Measurements from ENCODE around the gene VTA1. TPM values are rescaled to one million over a fixed set of nuclear protein-coding genes. Genes with fewer than 3 reads are reported as not detected.

VTA1 gene
- total and polyA plus RNA-seq, 4 donors, result 17.3 to 33.2 (median 28.3) TPM

DNA sequence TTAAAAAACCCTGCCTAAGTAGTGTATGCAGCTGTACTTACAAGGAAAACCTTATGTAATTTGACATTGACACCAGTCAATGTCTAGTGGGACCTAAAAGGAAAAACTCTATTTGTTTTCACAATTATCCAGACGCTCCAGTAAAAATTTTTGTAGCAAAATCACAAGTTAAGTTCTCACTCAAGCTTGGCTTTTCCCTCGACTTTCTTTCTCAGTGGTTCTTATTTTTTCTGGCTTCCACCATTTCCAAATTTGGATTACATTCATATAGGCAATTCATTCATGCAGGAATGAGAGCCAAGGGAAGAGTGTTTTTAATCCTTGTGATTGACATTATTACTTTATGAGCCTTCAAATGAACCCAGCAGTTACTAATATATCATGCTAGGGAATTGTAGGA, 88.7 kb downstream of the VTA1 start:
- WGBS, result 87% methylated on average over 2 of the region's 2 CpGs
- no peak for TF ChIP-seq GABPA (IDR thresholded peaks at IDR 0.05 in 1 of 2, conservative IDR thresholded peaks at IDR 0.05 in 1 of 2)
- TF ChIP-seq RXRA (IDR thresholded peaks at IDR 0.05), result no peak
- TF ChIP-seq SP1 (IDR thresholded peaks at IDR 0.05), result no peak
- TF ChIP-seq, protein P1, sequence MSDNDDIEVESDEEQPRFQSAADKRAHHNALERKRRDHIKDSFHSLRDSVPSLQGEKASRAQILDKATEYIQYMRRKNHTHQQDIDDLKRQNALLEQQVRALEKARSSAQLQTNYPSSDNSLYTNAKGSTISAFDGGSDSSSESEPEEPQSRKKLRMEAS (IDR thresholded peaks at IDR 0.05), result no peak
- TF ChIP-seq NR2F2 (IDR thresholded peaks at IDR 0.05), result no peak
- TF ChIP-seq, protein P2, sequence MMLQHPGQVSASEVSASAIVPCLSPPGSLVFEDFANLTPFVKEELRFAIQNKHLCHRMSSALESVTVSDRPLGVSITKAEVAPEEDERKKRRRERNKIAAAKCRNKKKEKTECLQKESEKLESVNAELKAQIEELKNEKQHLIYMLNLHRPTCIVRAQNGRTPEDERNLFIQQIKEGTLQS (IDR thresholded peaks at IDR 0.05), result no peak
- TF ChIP-seq YY1 (IDR thresholded peaks at IDR 0.05), result no peak
- TF ChIP-seq, protein P3, sequence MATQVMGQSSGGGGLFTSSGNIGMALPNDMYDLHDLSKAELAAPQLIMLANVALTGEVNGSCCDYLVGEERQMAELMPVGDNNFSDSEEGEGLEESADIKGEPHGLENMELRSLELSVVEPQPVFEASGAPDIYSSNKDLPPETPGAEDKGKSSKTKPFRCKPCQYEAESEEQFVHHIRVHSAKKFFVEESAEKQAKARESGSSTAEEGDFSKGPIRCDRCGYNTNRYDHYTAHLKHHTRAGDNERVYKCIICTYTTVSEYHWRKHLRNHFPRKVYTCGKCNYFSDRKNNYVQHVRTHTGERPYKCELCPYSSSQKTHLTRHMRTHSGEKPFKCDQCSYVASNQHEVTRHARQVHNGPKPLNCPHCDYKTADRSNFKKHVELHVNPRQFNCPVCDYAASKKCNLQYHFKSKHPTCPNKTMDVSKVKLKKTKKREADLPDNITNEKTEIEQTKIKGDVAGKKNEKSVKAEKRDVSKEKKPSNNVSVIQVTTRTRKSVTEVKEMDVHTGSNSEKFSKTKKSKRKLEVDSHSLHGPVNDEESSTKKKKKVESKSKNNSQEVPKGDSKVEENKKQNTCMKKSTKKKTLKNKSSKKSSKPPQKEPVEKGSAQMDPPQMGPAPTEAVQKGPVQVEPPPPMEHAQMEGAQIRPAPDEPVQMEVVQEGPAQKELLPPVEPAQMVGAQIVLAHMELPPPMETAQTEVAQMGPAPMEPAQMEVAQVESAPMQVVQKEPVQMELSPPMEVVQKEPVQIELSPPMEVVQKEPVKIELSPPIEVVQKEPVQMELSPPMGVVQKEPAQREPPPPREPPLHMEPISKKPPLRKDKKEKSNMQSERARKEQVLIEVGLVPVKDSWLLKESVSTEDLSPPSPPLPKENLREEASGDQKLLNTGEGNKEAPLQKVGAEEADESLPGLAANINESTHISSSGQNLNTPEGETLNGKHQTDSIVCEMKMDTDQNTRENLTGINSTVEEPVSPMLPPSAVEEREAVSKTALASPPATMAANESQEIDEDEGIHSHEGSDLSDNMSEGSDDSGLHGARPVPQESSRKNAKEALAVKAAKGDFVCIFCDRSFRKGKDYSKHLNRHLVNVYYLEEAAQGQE (IDR thresholded peaks at IDR 0.05), result no peak
- no peak for TF ChIP-seq FOXA1 (IDR thresholded peaks at IDR 0.05)
- no peak for TF ChIP-seq EGR1 (IDR thresholded peaks at IDR 0.05; ENCODE audit: low read depth in 2 of 2)
- no peak for TF ChIP-seq HNF4G (IDR thresholded peaks at IDR 0.05)
- TF ChIP-seq FOXA2 (IDR thresholded peaks at IDR 0.05), result no peak
- TF ChIP-seq RAD21 (IDR thresholded peaks at IDR 0.05), result no peak
- no peak for TF ChIP-seq JUND (IDR thresholded peaks at IDR 0.05)
- TF ChIP-seq, protein P4, sequence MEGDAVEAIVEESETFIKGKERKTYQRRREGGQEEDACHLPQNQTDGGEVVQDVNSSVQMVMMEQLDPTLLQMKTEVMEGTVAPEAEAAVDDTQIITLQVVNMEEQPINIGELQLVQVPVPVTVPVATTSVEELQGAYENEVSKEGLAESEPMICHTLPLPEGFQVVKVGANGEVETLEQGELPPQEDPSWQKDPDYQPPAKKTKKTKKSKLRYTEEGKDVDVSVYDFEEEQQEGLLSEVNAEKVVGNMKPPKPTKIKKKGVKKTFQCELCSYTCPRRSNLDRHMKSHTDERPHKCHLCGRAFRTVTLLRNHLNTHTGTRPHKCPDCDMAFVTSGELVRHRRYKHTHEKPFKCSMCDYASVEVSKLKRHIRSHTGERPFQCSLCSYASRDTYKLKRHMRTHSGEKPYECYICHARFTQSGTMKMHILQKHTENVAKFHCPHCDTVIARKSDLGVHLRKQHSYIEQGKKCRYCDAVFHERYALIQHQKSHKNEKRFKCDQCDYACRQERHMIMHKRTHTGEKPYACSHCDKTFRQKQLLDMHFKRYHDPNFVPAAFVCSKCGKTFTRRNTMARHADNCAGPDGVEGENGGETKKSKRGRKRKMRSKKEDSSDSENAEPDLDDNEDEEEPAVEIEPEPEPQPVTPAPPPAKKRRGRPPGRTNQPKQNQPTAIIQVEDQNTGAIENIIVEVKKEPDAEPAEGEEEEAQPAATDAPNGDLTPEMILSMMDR (IDR thresholded peaks at IDR 0.05; ENCODE audit: low read depth, low read length, missing input control), result no peak
- no peak for TF ChIP-seq HNF4A (conservative IDR thresholded peaks at IDR 0.05)
- TF ChIP-seq, protein P5, sequence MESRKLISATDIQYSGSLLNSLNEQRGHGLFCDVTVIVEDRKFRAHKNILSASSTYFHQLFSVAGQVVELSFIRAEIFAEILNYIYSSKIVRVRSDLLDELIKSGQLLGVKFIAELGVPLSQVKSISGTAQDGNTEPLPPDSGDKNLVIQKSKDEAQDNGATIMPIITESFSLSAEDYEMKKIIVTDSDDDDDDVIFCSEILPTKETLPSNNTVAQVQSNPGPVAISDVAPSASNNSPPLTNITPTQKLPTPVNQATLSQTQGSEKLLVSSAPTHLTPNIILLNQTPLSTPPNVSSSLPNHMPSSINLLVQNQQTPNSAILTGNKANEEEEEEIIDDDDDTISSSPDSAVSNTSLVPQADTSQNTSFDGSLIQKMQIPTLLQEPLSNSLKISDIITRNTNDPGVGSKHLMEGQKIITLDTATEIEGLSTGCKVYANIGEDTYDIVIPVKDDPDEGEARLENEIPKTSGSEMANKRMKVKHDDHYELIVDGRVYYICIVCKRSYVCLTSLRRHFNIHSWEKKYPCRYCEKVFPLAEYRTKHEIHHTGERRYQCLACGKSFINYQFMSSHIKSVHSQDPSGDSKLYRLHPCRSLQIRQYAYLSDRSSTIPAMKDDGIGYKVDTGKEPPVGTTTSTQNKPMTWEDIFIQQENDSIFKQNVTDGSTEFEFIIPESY (IDR thresholded peaks at IDR 0.05), result no peak
- TF ChIP-seq TAF1 (conservative IDR thresholded peaks at IDR 0.05), result no peak

More for the DNA sequence above, 88.7 kb downstream of the VTA1 start:
- H3K27me3 ChIP-seq (ENCODE audit: control insufficient read depth in 4 of 4, insufficient read depth in 4 of 4, low read length in 3 of 4), result no peaks in the 10 kb centered on the region
- no peaks in the 10 kb centered on the region for H3K4me1 ChIP-seq (ENCODE audit: control insufficient read depth in 4 of 4, insufficient read depth in 4 of 4, low read length in 3 of 4)
- H3K4me3 ChIP-seq (ENCODE audit: low read depth in 1 of 3, low read length in 3 of 3), result no peak overlapping the region
- H3K36me3 ChIP-seq (ENCODE audit: control insufficient read depth in 4 of 4, insufficient read depth in 3 of 4, low read depth in 1 of 4, low read length in 3 of 4), result no peaks in the 10 kb centered on the region
- DNase-seq (ENCODE audit: low spot score), result no peak
- H3K27ac ChIP-seq (ENCODE audit: low read depth in 1 of 2, low read length in 2 of 2), result no peak overlapping the region
- no peaks in the 10 kb centered on the region for H3K9me3 ChIP-seq (ENCODE audit: control insufficient read depth in 4 of 4, low read length in 3 of 4)
- H3K9ac ChIP-seq (ENCODE audit: low read depth in 1 of 2, low read length in 2 of 2), result no peak overlapping the region
